Keratinocyte (primary cell): ENCODE data around the gene QSOX2.

Experiments used
- CTCF ChIP-seq, 3 experiments: IDR thresholded peaks in 1 of 3; conservative IDR thresholded peaks in 1 of 3; optimal IDR thresholded peaks in 1 of 3; 2 replicates in 2 of 3; 3 replicates in 1 of 3; pipeline versions ENCODE3 to v1.5.1; 2011; ENCODE audit warnings: low read length in 3 of 3, mild to moderate bottlenecking in 3 of 3, moderate library complexity in 2 of 3, control low read depth in 1 of 3, inconsistent platforms in 1 of 3; ENCODE audit not compliant: insufficient read depth in 2 of 3; ENCODE audit errors: extremely low read depth in 1 of 3
- EZH2 ChIP-seq: IDR thresholded peaks from one replicate; pipeline ENCODE4 v1.6.1; 2012; ENCODE audit warnings: inconsistent platforms, mild to moderate bottlenecking, low read length, moderate library complexity

- TF ChIP-seq CTCF (optimal IDR thresholded peaks at IDR 0.05 in 1 of 3, IDR thresholded peaks at IDR 0.05 in 1 of 3, conservative IDR thresholded peaks at IDR 0.05 in 1 of 3; ENCODE audit: extremely low read depth in 1 of 3, insufficient read depth in 2 of 3, low read length in 3 of 3) (peak in 2 of 3 experiments; percentile 14 to 36), EZH2 (no peak)
These were observed 10.6 kb upstream of the QSOX2 start for GRCh38 chr9:136255896-136256890.
